Transverse colon (tissue), 4 donors: ENCODE results near the gene TLL1. TPM values are rescaled to one million over a fixed set of nuclear protein-coding genes. Genes with fewer than 3 reads are reported as not detected.
A peak's percentile ranks its signal among the peaks of the same experiment; 100 is the strongest.

Experiments
- DNase-seq: peaks from one replicate; pipeline ENCODE4 v3.0.0-alpha.2; 2019
- H3K27ac ChIP-seq, 4 donors: fragments of 200-600 bp; sonication (generic); 2 replicates each; pipeline ENCODE4 v1.5.1; 2016 to 2018; ENCODE audit warnings: inconsistent platforms in 4 of 4
- H3K27me3 ChIP-seq: fragments of 200-600 bp; sonication (generic); 2 replicates; pipeline ENCODE4 v1.5.1; 2017; ENCODE audit warnings: inconsistent platforms
- H3K36me3 ChIP-seq, 4 donors: fragments of 200-600 bp; sonication (generic); 2 replicates each; pipeline ENCODE4 v1.5.1; 2017 to 2019; ENCODE audit warnings: inconsistent platforms in 4 of 4
- H3K4me1 ChIP-seq, 4 donors: fragments of 200-600 bp; sonication (generic); 2 replicates each; pipeline ENCODE4 v1.5.1; 2017 to 2020; ENCODE audit warnings: inconsistent platforms in 4 of 4
- H3K4me3 ChIP-seq, 4 donors: fragments of 200-600 bp; sonication (generic); 1 replicate in 1 of 4; 2 replicates in 3 of 4; pipeline versions ENCODE4 v1.5.1 to v1.6.1; 2017 to 2019; ENCODE audit warnings: inconsistent platforms in 4 of 4
- H3K9me3 ChIP-seq, 2 donors: fragments of 200-600 bp; sonication (generic); 2 replicates each; pipeline ENCODE4 v1.5.1; 2017 to 2019; ENCODE audit warnings: inconsistent platforms in 2 of 2
- EP300 ChIP-seq: sonication (generic); formaldehyde crosslinking; IDR thresholded peaks from one replicate; pipeline ENCODE4 v1.6.1; 2017; ENCODE audit warnings: antibody characterized with exemption, low read depth
- POLR2A ChIP-seq: fragments of 450-650 bp; IDR thresholded peaks from one replicate; pipeline ENCODE4 v1.6.1; 2016; ENCODE audit warnings: antibody characterized with exemption, mild to moderate bottlenecking, moderate library complexity
- POLR2AphosphoS5 ChIP-seq, 3 donors: sonication (generic); formaldehyde crosslinking; IDR thresholded peaks; one replicate each; pipeline ENCODE4 v1.6.1; 2016; ENCODE audit warnings: antibody characterized with exemption in 3 of 3
- WGBS, 2 donors: methylation state at CpG; one replicate each; pipeline ENCODE4 v1.1.5; 2018; ENCODE audit warnings: low coverage in 1 of 2; 5-methylcytosine and 5-hydroxymethylcytosine counted together
- in situ Hi-C, 4 donors: fragments of 200-750 bp; cut with MboI; loops; one replicate each; pipeline versions ENCODE4 v1.15.0 to v1.15.1; 2017; ENCODE audit warnings: low sequenced_read_pairs in 3 of 4, low pct_ligation_motif_present in 1 of 4, low pct_unique_long_range_greater_than_20kb in 1 of 4
- intact Hi-C: fragments of 100-400 bp; cut with DNase I; formaldehyde crosslinking; loops from one replicate; pipeline ENCODE4 v1.15.1; 2023; ENCODE audit warnings: low total_unique reads
- total RNA-seq, 4 donors: library from RNA; depleted of rRNA; stranded (reverse); fragments of >200 nt; gene quantifications; one replicate each; pipeline ENCODE4 v1.1.0, GENCODE V29; 2016
- TF ChIP-seq, protein P1 (sequence below), 5 experiments: fragments of 200-600 bp in 3 of 5; fragments of 450-650 bp in 2 of 5; sonication (generic) in 3 of 5; IDR thresholded peaks; 1 replicate in 2 of 5; 2 replicates in 3 of 5; pipeline ENCODE4 v1.5.1; 2016 to 2017; ENCODE audit warnings: antibody characterized with exemption in 5 of 5, inconsistent platforms in 3 of 5, mild to moderate bottlenecking in 2 of 5, moderate library complexity in 1 of 5

The TLL1 gene
- total RNA-seq, 4 donors from 2014 or later = 1.00 to 3.7 (median 1.6) TPM

DNA sequence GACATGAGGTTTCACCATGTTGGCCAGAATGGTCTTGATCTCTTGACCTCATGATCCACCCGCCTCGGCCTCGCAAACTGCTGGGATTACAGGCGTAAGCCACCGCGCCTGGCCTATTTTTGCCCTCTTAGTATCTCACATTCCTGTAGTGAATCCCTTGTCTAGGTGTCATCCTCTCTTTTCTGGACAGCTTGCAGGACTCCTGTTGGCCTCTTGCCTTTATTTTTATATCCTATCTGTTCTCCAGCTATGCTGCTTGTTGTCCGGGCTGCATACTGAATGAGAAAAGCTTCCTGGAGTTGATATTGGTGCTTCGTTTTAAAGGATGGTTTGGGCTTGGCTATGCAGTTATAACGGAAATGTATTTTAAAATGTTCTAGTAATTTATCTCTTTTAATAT is 148.6 kb downstream of the TLL1 start:
- H3K4me3 ChIP-seq = no peak overlapping the region
- TF ChIP-seq POLR2A = no peak
- TF ChIP-seq, protein P1, sequence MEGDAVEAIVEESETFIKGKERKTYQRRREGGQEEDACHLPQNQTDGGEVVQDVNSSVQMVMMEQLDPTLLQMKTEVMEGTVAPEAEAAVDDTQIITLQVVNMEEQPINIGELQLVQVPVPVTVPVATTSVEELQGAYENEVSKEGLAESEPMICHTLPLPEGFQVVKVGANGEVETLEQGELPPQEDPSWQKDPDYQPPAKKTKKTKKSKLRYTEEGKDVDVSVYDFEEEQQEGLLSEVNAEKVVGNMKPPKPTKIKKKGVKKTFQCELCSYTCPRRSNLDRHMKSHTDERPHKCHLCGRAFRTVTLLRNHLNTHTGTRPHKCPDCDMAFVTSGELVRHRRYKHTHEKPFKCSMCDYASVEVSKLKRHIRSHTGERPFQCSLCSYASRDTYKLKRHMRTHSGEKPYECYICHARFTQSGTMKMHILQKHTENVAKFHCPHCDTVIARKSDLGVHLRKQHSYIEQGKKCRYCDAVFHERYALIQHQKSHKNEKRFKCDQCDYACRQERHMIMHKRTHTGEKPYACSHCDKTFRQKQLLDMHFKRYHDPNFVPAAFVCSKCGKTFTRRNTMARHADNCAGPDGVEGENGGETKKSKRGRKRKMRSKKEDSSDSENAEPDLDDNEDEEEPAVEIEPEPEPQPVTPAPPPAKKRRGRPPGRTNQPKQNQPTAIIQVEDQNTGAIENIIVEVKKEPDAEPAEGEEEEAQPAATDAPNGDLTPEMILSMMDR (IDR thresholded peaks at IDR 0.05) = no peak
- in situ Hi-C loops (no loop called here), intact Hi-C loops (no loop called here)
- H3K36me3 ChIP-seq = no peaks in the 10 kb centered on the region
- 87 to 89% methylated on average over 5 to 9 of the region's 9 CpGs for WGBS, 2 donors
- H3K27ac ChIP-seq = no peak overlapping the region
- peaks cover 0 to 6% (median 0%) of the 10 kb centered on the region in 4 donors for H3K4me1 ChIP-seq
- H3K27me3 ChIP-seq = no peaks in the 10 kb centered on the region
- DNase-seq = no peak
- H3K9me3 ChIP-seq = no peaks in the 10 kb centered on the region

DNA sequence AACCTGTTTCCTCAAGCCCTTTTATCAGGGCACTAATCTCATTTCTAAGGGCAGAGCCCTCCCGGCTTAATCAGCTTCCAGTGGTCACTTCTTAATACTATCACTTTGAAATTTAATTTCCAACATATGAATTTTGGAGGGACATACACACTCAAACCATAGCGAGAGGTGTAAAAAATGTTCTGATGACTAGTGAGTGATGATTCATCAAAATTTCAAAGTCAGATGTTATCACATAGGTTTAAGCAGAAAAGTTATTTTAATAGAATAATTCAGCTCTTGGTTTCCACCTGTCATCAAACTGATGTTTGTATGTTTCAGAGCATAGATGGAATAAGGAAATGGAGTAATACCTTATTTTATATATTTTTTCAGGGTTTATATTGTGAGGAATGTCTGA is 161.9 kb downstream of the TLL1 start:
- in situ Hi-C loops (no loop called here), intact Hi-C loops (no loop called here)
- WGBS, 2 donors = 91 to 93% methylated on average over 2 of the region's 2 CpGs
- Histone ChIP-seq H3K36me3 (no peaks in the 10 kb centered on the region), H3K9me3 (no peaks in the 10 kb centered on the region), H3K27me3 (no peaks in the 10 kb centered on the region), H3K27ac (no peak overlapping the region), H3K4me1 (no peaks in the 10 kb centered on the region), H3K4me3 (no peak overlapping the region)
- DNase-seq = no peak
- TF ChIP-seq POLR2AphosphoS5 (IDR thresholded peaks at IDR 0.05) (no peak), POLR2A (no peak), EP300 (no peak)
- TF ChIP-seq, protein P1 (IDR thresholded peaks at IDR 0.05) = no peak

DNA sequence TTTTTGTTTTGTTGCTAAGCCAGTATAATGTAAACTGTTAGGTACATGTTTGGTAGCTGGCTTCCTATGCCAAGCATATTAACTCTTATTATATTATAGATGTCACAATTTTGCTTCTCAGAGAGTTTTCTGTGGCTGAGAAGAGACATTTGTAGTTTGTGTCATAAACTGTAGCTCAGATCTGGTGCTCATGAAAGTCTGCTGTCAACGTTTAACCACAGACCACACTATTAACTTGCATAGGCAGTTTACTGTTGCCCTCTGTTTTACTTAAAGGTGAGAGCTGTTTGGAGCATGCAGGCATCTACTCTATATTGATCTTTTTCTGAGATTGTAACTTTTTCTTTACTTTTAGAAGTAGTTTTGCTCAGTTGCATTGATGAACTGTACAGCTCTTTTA is 166.8 kb downstream of the TLL1 start:
- in situ Hi-C loops (no loop called here), intact Hi-C loops (no loop called here)
- Histone ChIP-seq H3K36me3 (no peaks in the 10 kb centered on the region), H3K4me3 (no peak overlapping the region), H3K27me3 (no peaks in the 10 kb centered on the region), H3K9me3 (no peaks in the 10 kb centered on the region), H3K27ac (peak overlapping the region in 1 of 4 donors; percentile 9), H3K4me1 (peaks cover 0 to 5% (median 4%) of the 10 kb centered on the region in 4 donors)
- WGBS, 2 donors = 0 to 6% methylated on average over 1 of the region's 1 CpG
- TF ChIP-seq, protein P1 (IDR thresholded peaks at IDR 0.05) = no peak
- TF ChIP-seq POLR2AphosphoS5 (IDR thresholded peaks at IDR 0.05) (no peak), EP300 (no peak), POLR2A (no peak)
- DNase-seq = no peak

DNA sequence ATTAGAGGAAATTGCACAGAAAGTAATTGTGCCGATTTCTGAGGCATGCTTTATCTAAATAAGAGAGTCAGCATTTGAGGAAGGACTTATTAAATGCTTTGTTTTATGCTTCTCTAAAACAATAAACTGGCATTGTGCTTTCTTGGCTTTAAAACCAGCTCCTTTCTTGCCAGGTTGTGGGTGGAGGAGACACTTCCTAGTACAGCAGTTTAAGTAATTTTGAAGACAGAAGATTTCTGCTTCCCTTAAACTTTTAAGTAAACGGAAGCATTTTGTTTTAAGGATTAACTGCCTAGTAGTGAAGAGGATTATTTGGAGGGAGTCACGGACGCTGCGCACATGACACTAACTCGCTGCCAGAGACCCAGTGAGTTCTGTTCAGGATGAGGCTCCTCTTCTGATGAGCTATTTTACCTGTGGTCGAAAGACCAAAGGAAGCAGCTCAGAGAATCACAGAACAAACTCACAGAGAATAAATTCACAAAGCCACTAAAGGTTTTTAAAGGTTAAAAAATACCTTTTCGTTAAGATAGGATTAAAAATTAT is 169.5 kb downstream of the TLL1 start:
- H3K9me3 ChIP-seq = no peaks in the 10 kb centered on the region
- H3K4me1 ChIP-seq = peaks cover 0 to 5% (median 4%) of the 10 kb centered on the region in 4 donors
- in situ Hi-C loops = no loop called here
- intact Hi-C loops = no loop called here
- H3K27me3 ChIP-seq = no peaks in the 10 kb centered on the region
- TF ChIP-seq EP300 (no peak), POLR2A (no peak), POLR2AphosphoS5 (IDR thresholded peaks at IDR 0.05) (no peak)
- TF ChIP-seq, protein P1 (IDR thresholded peaks at IDR 0.05) = no peak
- no peak overlapping the region for H3K4me3 ChIP-seq
- no peaks in the 10 kb centered on the region for H3K36me3 ChIP-seq
- no peak for DNase-seq
- 26 to 32% methylated on average over 5 to 8 of the region's 8 CpGs for WGBS, 2 donors
- H3K27ac ChIP-seq = peak overlapping the region in 3 of 4 donors; percentile 4 to 27 (median 20)
